GM12878 (cell line): ENCODE data around the gene RGL1. TPM values are rescaled to one million over a fixed set of nuclear protein-coding genes. Genes with fewer than 3 reads are reported as not detected.

Source experiments
- ATAC-seq: fragments of 200-7000 bp; cut with Tn5 transposase; 3 replicates; pipeline ENCODE4 v1.9.1; 2020; ENCODE audit warnings: mild to moderate bottlenecking, moderate library complexity
- BruUV-seq: library from RNA; stranded (reverse); fragments of 400-500 nt; replicated peaks from 2 replicates; lab custom pipeline; 2021; lab: Mats Ljungman, UMichigan
- CTCF ChIA-PET: fragments of 300-600 bp; sonication (Branson Sonifier 250); formaldehyde crosslinking; extraction: SDS; loops from one replicate; lab custom pipeline; 2021; ENCODE audit warnings: inconsistent platforms; lab: Yijun Ruan, JAX
- POLR2A ChIA-PET: fragments of 350-600 bp; formaldehyde crosslinking; extraction: SDS; loops from one replicate; lab custom pipeline; 2021; ENCODE audit warnings: inconsistent platforms; lab: Charles Lee
- RAD21 ChIA-PET: fragments of 300-600 bp; sonication (Branson Sonifier 250); formaldehyde crosslinking; loops from one replicate; lab custom pipeline; 2023; ENCODE audit warnings: antibody characterized with exemption; ENCODE audit not compliant: unreplicated experiment; lab: Charles Lee
- SMC1A ChIA-PET: fragments of 300-600 bp; sonication (Branson Sonifier 250); formaldehyde crosslinking; loops from one replicate; lab custom pipeline; 2023; ENCODE audit not compliant: unreplicated experiment, uncharacterized antibody; lab: Charles Lee
- DNase-seq: peaks from one replicate; pipeline ENCODE4 v3.0.0-alpha.2; 2011; ENCODE audit warnings: low read depth, low spot score
- FAIRE-seq: peaks from 3 replicates; lab custom pipeline; 2011; peaks lifted over from hg19 to GRCh38; lab: Jason Lieb, UNC
- H2AFZ ChIP-seq: 2 replicates; pipeline ENCODE4 v1.6.0; 2011; ENCODE audit warnings: low read depth, low read length, control low read depth; ENCODE audit not compliant: control insufficient read depth
- H3K27ac ChIP-seq: 2 replicates; pipeline ENCODE4 v1.5.1; 2011; ENCODE audit warnings: control low read depth; ENCODE audit not compliant: control insufficient read depth, insufficient read depth
- H3K27me3 ChIP-seq, 2 experiments: replicated peaks in 1 of 2; 2 replicates each; pipeline versions ENCODE4 v1.6.0 to v1.6.1; 2011; ENCODE audit warnings: low read length in 1 of 2; ENCODE audit not compliant: control insufficient read depth in 2 of 2, insufficient read depth in 2 of 2
- H3K36me3 ChIP-seq, 2 experiments: 2 replicates each; pipeline ENCODE4 v1.5.1; 2011; ENCODE audit warnings: low read length in 1 of 2; ENCODE audit not compliant: control insufficient read depth in 2 of 2, insufficient read depth in 2 of 2
- H3K4me1 ChIP-seq: 2 replicates; pipeline ENCODE4 v1.6.1; 2011; ENCODE audit warnings: mild to moderate bottlenecking, low read length, moderate library complexity, mixed read lengths; ENCODE audit not compliant: control insufficient read depth, insufficient read depth
- H3K4me2 ChIP-seq: 2 replicates; pipeline ENCODE4 v1.6.0; 2011; ENCODE audit warnings: control low read depth; ENCODE audit not compliant: control insufficient read depth, insufficient read depth
- H3K4me3 ChIP-seq: fragments of 200-600 bp; sonication (generic); 2 replicates; pipeline ENCODE4 v1.5.1; 2016
- H3K79me2 ChIP-seq: 2 replicates; pipeline ENCODE4 v1.6.0; 2011; ENCODE audit warnings: low read length; ENCODE audit not compliant: control insufficient read depth, insufficient read depth
- H3K9ac ChIP-seq: 2 replicates; pipeline ENCODE4 v1.8.0; 2011; ENCODE audit warnings: low read length, control low read depth, mixed read lengths; ENCODE audit not compliant: control insufficient read depth, insufficient read depth
- H3K9me3 ChIP-seq: replicated peaks from 3 replicates; pipeline ENCODE4 v1.5.1; 2011; ENCODE audit warnings: mild to moderate bottlenecking, low read length; ENCODE audit not compliant: control insufficient read depth, insufficient read depth
- H4K20me1 ChIP-seq: 2 replicates; pipeline ENCODE4 v1.6.0; 2011; ENCODE audit not compliant: control insufficient read depth, insufficient read depth
- RUNX3 ChIP-seq: IDR thresholded peaks from 2 replicates; pipeline ENCODE4 v1.6.1; 2012; ENCODE audit warnings: low read length, inconsistent platforms
- SREBF1 ChIP-seq: IDR thresholded peaks from 2 replicates; pipeline ENCODE4 v1.6.1; 2012; ENCODE audit warnings: mild to moderate bottlenecking, low read length
- SUZ12 ChIP-seq: fragments of 200-600 bp; sonication (generic); IDR thresholded peaks from one replicate; pipeline ENCODE4 v1.6.1; 2018; ENCODE audit warnings: antibody characterized with exemption, mild to moderate bottlenecking; ENCODE audit not compliant: unreplicated experiment
- WGBS: methylation state at CpG from one replicate; pipeline ENCODE4 v1.1.6; 2016; ENCODE audit warnings: low lambda C conversion rate; ENCODE audit not compliant: insufficient replicate concordance, insufficient coverage; ENCODE audit errors: missing lambda C conversion rate; 5-methylcytosine and 5-hydroxymethylcytosine counted together
- in situ Hi-C: fragments of 300-500 bp; cut with MboI; formaldehyde crosslinking; loops from 9 replicates; pipeline ENCODE4 v1.14.3; 2018; ENCODE audit warnings: mixed read lengths
- intact Hi-C: fragments of 100-400 bp; cut with micrococcal nuclease; formaldehyde crosslinking; loops from one replicate; pipeline ENCODE4 v1.14.2; 2022; ENCODE audit not compliant: unreplicated experiment
- polyA plus RNA-seq, 11 experiments: library from polyadenylated mRNA; depleted of rRNA in 4 of 11; unstranded in 6 of 11; stranded (reverse) in 5 of 11; fragments of >200 nt; fragmentation: Nextera tagmentation in 4 of 11; fragmentation: Illumina TruSeq in 1 of 11; extraction: Ambion mirVana in 4 of 11; extraction: Trizol in 1 of 11; gene quantifications; 1 replicate in 1 of 11; 2 replicates in 10 of 11; pipeline versions ENCODE4 v1.2.1 to v1.2.3, GENCODE V29; 2011 to 2016; ENCODE audit warnings: inconsistent platforms in 2 of 11, missing spikeins in 2 of 11, low read depth in 1 of 11
- total RNA-seq, 4 experiments: library from RNA; depleted of rRNA in 3 of 4; stranded (reverse); fragments of >200 nt in 3 of 4; fragmentation: Illumina TruSeq in 1 of 4; extraction: Trizol in 1 of 4; gene quantifications; 2 replicates each; pipeline versions ENCODE4 v1.2.1 to v1.2.3, GENCODE V29; 2013 to 2021
- TF ChIP-seq, protein P1 (sequence below): fragments of 450-650 bp; IDR thresholded peaks from 2 replicates; pipeline ENCODE4 v1.6.1; 2017; ENCODE audit warnings: low read depth, mild to moderate bottlenecking, moderate library complexity

Gene RGL1
- total and polyA plus RNA-seq, 10 of the 15 experiments (the other 5 are each of a cell fraction or from before 2014, with no cell fraction given) = 8.1 to 25.0 (median 19.0) TPM

GRCh38 chr1:183777328-183777727, 27.6 kb upstream of the RGL1 start (continued):
- TF ChIP-seq, protein P1, sequence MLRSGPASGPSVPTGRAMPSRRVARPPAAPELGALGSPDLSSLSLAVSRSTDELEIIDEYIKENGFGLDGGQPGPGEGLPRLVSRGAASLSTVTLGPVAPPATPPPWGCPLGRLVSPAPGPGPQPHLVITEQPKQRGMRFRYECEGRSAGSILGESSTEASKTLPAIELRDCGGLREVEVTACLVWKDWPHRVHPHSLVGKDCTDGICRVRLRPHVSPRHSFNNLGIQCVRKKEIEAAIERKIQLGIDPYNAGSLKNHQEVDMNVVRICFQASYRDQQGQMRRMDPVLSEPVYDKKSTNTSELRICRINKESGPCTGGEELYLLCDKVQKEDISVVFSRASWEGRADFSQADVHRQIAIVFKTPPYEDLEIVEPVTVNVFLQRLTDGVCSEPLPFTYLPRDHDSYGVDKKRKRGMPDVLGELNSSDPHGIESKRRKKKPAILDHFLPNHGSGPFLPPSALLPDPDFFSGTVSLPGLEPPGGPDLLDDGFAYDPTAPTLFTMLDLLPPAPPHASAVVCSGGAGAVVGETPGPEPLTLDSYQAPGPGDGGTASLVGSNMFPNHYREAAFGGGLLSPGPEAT = no peak
- TF ChIP-seq RUNX3 = no peak
- TF ChIP-seq SREBF1 = no peak

DNA sequence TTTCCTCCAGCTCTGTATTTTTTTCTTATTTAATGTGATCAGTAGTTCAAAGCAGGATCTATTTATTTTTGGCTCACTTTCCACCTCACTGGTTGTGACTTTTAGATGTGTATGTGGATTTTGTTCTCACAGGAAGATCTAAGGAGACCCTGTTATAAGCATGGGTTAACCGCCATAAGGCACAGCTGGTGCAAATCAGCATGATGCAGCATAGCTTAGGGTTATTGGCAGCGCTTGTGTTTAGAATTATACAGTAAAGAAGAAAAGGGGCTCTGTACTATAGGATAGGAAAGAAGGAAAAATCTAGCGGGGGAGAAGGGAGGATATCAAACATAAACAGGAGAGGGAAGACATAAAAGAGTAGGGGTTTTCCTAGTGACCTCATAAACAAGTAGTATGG, 26.9 kb upstream of the RGL1 start:
- H3K27ac ChIP-seq = no peak overlapping the region
- in situ Hi-C loops = no loop called here
- no TSS peak for BruUV-seq
- SMC1A ChIA-PET = interaction anchor here (1.4 to 1.8 kb wide), 3 partner anchors 9 to 13 kb away, joined by 3 to 5 read pairs (median 4); no protein-coding TSS in a partner anchor
- no peak overlapping the region for H2AFZ ChIP-seq
- ATAC-seq (no peak), FAIRE-seq (no peak), DNase-seq (no peak)
- no peaks in the 10 kb centered on the region for H3K4me1 ChIP-seq
- RAD21 ChIA-PET = no interaction called here
- no peaks in the 10 kb centered on the region for H3K79me2 ChIP-seq
- 14% methylated on average over 3 of the region's 3 CpGs for WGBS
- intact Hi-C loops = no loop called here
- H3K36me3 ChIP-seq = no peaks in the 10 kb centered on the region
- CTCF ChIA-PET = interaction anchor here (1.1 to 1.3 kb wide), 4 partner anchors 9 to 123 kb away, joined by 3 to 5 read pairs (median 4); no protein-coding TSS in a partner anchor
- no peak overlapping the region for H3K4me2 ChIP-seq
- POLR2A ChIA-PET = interaction anchor here (1.5 kb wide), 1 partner anchor 9 kb away, joined by 3 read pairs; no protein-coding TSS in a partner anchor
- H3K27me3 ChIP-seq = no peaks in the 10 kb centered on the region
- H3K9me3 ChIP-seq = peaks cover 10% of the 10 kb centered on the region; the same call in 2 of the 3 replicates
- no peak overlapping the region for H3K4me3 ChIP-seq
- no peak for TF ChIP-seq SUZ12
- no peaks in the 10 kb centered on the region for H4K20me1 ChIP-seq
- no peak overlapping the region for H3K9ac ChIP-seq
